H7 (cell line): ENCODE results near the gene FAM163B. TPM values are rescaled to one million over a fixed set of nuclear protein-coding genes. Genes with fewer than 3 reads are reported as not detected.
A peak's percentile ranks its signal among the peaks of the same experiment; 100 is the strongest.

Source experiments
- DNase-seq: peaks from one replicate; pipeline ENCODE4 v3.0.0; 2012
- H3K27me3 ChIP-seq: 2 replicates; pipeline ENCODE4 v1.6.0; 2011; ENCODE audit warnings: mild to moderate bottlenecking, low read length; ENCODE audit not compliant: control insufficient read depth, insufficient read depth
- H3K36me3 ChIP-seq: replicated peaks from 2 replicates; pipeline ENCODE4 v1.5.1; 2011; ENCODE audit warnings: low read length; ENCODE audit not compliant: control insufficient read depth, insufficient read depth
- H3K4me3 ChIP-seq: 2 replicates; pipeline ENCODE4 v1.5.1; 2011; ENCODE audit warnings: low read depth, mild to moderate bottlenecking, control low read depth, low read length, moderate library complexity; ENCODE audit not compliant: insufficient read depth
- total RNA-seq: library from RNA; depleted of rRNA; stranded (reverse); fragments of >200 nt; shearing (Covaris generic); gene quantifications from 2 replicates; pipeline ENCODE4 v1.2.3, GENCODE V29; 2014

The FAM163B gene
- total RNA-seq, 1 experiment from 2014 or later: 1.2 TPM

DNA sequence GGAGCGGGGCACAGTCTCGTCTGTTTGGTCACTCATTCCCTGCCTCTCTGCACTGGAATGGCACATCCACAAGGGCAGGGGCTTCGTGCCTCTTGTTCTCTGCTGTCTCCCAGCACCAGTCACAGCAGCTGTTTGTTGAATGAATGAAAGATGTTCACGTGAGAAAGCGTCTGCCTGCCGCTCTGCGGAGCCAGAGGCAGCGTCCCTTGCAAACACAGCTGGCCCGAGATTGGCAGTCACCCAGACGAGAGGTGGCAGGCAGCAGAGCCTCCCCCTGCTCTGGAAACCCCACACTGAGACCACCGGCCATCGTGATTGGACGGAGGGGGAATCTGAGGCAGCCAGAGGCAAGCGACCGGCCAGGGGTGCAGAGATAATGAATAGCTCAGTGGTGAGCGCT, 6.0 kb upstream of the FAM163B start:
- Histone ChIP-seq H3K4me3 (no peak overlapping the region), H3K27me3 (no peaks in the 10 kb centered on the region)
- DNase-seq: no peak

DNA sequence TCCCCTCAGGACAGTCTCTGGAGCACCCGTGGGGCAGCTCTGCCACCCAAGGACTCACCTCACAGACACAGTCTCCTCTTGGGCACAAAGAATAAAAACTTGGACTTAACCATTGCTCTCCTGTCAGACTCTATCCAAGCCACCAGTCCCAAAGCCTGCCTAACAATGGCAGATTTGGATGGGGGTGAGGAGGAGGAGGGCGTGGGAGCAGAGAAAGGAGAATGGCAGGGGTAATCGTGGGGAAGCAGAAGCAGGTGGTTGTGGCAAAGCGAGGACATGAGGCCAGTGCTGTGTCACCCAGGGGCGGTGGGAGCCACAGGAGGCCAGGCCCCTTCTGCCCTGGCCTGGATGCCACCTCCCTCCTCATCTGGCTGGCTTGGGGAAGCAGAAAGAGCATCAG, 5.5 kb upstream of the FAM163B start:
- no peak for DNase-seq
- Histone ChIP-seq H3K36me3 (no peaks in the 10 kb centered on the region), H3K4me3 (no peak overlapping the region), H3K27me3 (no peaks in the 10 kb centered on the region)

More for the DNA sequence above, 6.0 kb upstream of the FAM163B start:
- no peaks in the 10 kb centered on the region for H3K36me3 ChIP-seq

DNA sequence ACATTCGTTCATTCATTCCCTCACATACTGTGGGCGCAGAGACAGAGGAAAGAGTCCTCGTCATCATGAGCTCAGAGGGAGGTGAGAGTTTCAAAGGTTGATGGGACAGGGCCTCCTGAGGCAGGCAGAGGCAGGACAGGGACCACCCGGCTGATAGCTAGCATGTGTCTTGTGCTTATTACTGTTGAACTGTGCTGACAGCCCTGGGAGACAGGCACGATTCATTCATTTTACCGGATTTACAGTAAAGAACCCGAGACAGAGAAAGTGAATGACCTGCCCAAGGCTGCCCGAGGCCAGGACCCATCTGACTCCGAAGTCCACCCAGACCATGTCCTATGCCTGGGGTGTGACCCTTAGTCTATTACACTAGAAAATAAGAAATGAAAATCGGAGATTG, 4.9 kb upstream of the FAM163B start:
- Histone ChIP-seq H3K4me3 (no peak overlapping the region), H3K36me3 (no peaks in the 10 kb centered on the region), H3K27me3 (peaks cover 3% of the 10 kb centered on the region; the same call in 1 of the 2 replicates)
- DNase-seq: no peak

DNA sequence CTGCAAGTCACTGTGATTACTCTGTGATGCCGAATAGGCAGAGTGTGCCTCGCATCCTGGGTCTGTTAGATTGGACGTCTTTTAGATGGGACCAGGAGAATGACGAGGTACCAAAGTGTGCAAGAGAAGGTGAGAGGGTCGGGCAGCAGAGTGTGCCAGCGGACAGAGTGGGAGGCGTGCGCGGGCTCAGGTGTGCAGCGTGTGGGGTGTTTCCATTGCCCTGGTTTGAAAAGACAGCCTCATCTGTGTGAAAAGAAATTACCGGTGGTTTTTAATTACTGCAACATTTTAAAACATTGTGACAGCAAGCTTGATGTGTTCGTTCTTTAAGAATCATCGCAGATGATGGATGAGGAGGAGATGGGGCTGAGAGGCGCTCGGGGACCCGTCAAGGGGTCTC, 4.2 kb upstream of the FAM163B start:
- Histone ChIP-seq H3K27me3 (peaks cover 7% of the 10 kb centered on the region), H3K4me3 (no peak overlapping the region), H3K36me3 (no peaks in the 10 kb centered on the region)
- DNase-seq: no peak

DNA sequence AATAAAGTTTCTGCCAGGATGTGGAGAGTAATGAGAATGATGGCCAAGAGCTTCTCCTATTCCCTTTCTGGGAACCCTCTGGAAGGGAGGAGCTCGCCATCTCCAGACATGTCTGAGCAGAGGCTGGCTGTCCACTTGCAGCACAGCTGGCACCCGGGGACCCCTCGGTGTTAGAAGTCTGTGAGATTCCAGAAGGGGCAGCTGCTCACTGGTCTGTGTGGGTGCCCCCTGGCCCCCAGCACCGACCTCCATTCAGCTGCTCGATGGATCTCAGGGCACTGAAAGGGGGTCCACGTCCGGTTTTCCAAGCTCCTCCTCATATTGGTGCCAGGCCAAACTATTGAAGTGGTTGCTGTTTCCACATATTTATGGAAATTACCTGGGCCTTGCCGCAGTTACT, 3.6 kb upstream of the FAM163B start:
- no peak overlapping the region for H3K4me3 ChIP-seq
- peaks cover 9% of the 10 kb centered on the region for H3K27me3 ChIP-seq
- H3K36me3 ChIP-seq: no peaks in the 10 kb centered on the region
- DNase-seq: no peak

DNA sequence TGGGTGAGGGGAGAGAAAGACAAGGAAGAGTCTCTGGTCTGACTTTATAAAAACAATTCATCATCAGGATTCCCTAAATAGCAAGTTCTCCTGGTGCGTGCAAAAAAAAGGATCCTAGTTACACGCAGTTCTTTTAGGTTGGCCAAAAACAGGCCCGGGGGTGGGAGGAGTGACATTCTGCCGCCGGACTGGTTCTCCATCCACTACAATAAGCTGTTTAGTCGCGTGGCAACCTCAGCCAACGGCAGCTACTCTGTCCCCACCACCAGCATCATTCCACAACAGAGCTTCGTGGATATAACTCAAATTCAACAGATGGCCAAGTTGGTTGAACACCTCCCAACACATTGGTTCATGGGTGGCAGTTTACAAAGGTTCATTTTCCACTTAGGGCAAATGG, 2.9 kb upstream of the FAM163B start:
- Histone ChIP-seq H3K4me3 (no peak overlapping the region), H3K36me3 (no peaks in the 10 kb centered on the region), H3K27me3 (peaks cover 9% of the 10 kb centered on the region)
- no peak for DNase-seq

DNA sequence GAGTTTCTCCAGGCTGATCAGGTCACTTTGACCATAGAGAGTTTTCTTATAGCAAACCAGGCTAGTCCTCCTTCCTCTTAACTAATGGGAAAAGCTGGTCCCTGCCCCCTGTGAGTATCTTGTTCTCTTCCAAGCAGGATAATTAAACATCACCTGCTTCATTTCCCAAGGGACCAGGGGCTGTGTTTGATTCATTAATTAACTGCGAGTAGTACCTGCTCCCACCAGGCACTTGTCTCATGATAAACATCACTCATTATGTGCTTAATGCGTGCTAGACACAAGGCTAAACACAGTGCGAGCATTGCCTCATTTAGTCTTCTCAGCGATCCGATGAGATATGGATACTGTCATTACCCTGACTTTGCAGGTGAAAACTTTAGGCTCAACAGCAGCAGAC, 1.7 kb upstream of the FAM163B start:
- DNase-seq: no peak
- H3K27me3 ChIP-seq: peaks cover 9% of the 10 kb centered on the region

DNA sequence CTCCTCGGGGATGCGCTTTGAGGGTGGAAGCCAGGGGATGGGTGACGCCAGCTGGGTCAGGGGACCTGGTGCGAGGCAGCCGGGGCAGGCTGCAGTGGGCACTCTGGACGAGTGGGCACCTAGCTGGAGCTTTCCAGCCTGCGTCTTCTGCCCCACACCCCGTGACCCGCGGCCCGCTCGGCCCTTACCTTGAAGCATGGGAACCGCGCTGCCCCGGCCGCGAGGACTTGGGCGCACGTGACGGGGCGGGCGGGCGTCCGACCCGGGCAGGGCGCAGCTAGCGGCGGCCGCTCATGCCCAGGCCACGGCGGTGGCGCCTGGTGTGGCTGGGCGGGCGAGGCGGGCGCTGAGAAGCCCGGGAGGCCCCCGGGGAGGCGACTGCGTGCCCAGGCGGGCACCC, 300 bp downstream of the FAM163B start:
- Histone ChIP-seq H3K36me3 (no peaks in the 10 kb centered on the region), H3K27me3 (peaks cover 9% of the 10 kb centered on the region), H3K4me3 (peak overlapping the region; percentile 29)
- DNase-seq: no peak

More for the DNA sequence above, 1.7 kb upstream of the FAM163B start:
- Histone ChIP-seq H3K4me3 (no peak overlapping the region), H3K36me3 (no peaks in the 10 kb centered on the region)

DNA sequence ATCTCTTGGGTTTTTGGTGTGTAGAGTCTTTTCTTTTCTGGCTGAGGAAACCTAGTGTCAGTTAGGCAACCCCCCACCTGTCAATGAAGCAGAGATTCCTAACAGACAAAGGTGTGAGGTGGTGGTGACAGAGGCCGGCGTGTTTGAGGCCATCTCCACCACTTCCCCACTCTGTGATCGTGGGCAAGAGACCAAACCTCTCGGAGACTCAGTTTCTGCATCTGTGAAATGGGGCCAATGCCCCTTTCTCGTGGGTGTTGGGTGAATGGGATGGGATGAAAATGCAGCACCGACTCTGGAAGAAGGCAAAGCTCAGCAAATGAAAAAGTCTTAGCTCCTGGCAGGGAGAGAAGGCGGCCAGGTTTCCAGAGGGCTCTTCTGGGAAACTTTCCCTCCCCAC, 807 bp downstream of the FAM163B start:
- H3K27me3 ChIP-seq: peaks cover 9% of the 10 kb centered on the region
- no peaks in the 10 kb centered on the region for H3K36me3 ChIP-seq
- no peak for DNase-seq
- no peak overlapping the region for H3K4me3 ChIP-seq

DNA sequence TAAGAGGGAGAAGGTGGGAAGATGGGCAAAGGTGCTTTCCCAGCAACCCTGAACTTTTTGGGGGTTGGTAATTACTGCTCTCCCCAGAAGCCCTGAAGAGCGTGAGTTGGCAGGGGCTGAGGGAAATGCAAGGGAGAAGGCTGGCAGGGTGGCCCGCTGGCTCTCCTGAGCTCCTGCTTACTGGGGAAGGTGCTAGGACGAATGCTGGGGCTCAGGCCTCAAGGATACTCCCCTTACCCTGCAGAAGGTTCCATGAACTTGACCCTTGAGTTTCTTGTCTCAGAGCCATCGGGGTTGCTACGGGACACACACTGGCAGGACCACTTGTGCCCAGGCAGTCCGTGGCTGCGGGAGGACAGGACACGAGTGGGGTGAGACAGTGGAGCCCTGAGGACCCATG, 1.2 kb downstream of the FAM163B start:
- Histone ChIP-seq H3K27me3 (peaks cover 9% of the 10 kb centered on the region), H3K4me3 (no peak overlapping the region), H3K36me3 (no peaks in the 10 kb centered on the region)
- no peak for DNase-seq

DNA sequence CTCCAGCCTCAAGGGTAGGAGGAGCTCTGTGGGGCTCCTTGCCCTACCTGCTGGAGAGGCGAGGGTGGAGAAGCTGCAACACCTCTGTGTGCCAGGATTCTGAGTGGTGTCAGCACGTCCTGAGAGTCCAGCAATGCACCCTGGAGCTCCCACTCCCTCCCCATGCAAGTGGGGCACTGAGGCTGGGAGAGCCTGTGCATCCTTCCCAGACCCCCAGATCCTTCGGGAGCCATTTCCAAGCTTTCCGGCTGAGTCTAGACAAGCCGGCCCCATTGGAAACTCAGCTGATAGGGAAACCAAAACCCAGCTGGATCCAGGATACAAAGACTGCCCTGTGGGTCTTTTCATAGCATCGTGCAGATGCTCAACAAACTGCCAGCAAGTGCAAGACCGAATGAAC, 1.8 kb downstream of the FAM163B start:
- H3K4me3 ChIP-seq: no peak overlapping the region
- H3K27me3 ChIP-seq: peaks cover 9% of the 10 kb centered on the region
- no peaks in the 10 kb centered on the region for H3K36me3 ChIP-seq
- no peak for DNase-seq

DNA sequence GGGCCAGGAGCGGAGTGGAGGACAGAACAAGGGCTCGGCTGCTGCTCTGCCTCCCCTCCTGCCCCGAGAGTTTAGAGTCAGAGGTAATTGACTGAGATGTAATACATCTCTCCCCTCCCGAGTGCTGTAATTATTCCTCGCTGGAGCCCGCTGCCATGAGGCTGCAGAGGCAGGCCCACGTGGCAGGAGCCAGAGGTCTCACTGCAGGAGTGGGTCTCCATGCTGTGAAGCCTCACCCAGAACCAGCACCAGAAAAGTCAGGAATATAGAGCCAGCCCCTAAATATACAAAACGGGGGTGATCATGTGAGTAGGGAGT, 2.5 kb downstream of the FAM163B start:
- no peak for DNase-seq
- no peak overlapping the region for H3K4me3 ChIP-seq
- no peaks in the 10 kb centered on the region for H3K36me3 ChIP-seq
- H3K27me3 ChIP-seq: peaks cover 9% of the 10 kb centered on the region

DNA sequence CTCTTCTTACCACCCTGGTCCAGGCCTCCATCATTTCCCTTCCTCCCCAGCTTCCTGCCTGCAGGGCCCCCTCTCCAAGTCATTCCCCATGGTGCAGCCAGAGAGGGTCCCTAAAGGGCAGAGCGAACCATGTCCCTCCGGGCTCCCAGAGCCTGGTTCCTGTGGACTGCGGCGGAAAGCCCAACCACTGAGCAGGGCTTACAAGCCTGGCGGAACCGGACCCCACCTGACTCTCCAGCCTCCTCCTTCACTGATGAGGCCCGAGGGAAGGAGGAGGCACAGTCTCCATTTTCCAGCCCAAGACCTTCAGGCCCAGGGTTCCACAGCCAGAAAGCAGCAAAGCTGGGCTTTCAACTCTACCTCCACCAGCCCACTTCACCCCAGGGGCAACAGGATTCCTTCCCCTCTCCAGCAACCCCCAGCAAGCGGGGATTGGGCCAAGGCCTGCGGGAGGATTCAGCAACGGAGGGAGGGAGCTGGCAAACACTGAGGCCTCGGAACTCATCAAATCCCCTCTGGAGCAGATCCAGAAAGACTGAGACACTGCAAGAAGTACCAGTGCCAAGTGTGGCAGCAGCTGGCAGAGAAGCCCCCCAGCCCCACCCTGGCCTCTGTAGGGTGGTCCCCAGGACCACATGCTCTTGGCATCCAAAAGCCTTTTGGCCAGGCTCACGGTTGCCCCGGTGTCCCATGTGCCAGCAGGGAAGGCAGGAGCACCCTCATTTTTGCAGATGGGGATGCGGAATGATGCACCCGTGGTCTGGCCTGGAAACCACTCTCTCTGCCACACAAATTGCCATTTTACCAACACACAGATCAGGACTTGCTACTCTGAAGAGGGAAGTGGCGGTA, 3.1 kb downstream of the FAM163B start:
- Histone ChIP-seq H3K4me3 (no peak overlapping the region), H3K36me3 (no peaks in the 10 kb centered on the region), H3K27me3 (peaks cover 9% of the 10 kb centered on the region)
- no peak for DNase-seq

DNA sequence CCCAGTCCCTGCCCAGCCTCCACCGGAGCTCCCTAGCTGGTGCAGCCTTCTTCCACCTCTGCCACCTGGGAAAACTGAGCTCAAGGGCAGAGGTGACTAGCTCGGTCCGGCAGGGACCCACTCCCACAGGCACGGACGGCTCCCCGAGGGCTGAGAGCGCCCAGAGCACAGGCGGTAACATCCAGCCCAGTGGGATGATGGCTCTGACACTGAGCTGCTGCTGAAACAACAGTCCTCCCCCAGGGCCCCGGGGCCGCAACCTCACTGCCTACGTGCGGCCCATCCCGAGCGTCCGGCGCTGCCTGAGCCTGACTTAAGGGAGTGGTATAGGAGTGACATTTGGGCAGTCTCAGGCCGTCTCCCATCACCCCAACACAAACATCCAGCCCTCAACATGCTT, 3.7 kb downstream of the FAM163B start:
- Histone ChIP-seq H3K4me3 (no peak overlapping the region), H3K27me3 (peaks cover 9% of the 10 kb centered on the region), H3K36me3 (no peaks in the 10 kb centered on the region)
- no peak for DNase-seq

DNA sequence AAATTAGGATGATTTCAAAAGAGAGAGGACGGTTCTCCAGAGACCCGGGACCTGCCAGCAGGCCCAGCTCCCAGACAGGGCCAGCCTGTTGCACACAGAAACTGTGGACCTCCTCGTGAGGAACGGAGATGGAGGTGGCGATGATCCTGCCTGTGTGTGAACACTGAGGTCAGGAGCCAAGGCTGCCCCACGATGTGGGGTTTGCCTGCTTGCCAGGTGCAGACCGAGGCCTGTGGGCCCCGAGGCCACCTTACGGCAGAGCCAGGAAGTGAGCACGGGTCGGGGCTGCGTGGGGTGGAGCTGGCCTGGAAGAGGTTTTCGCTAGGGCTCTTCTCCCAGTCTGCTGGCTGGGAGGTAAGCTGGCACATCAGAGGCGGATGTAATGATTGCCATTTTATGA, 4.3 kb downstream of the FAM163B start:
- DNase-seq: no peak
- Histone ChIP-seq H3K4me3 (no peak overlapping the region), H3K27me3 (peaks cover 9% of the 10 kb centered on the region), H3K36me3 (no peaks in the 10 kb centered on the region)

DNA sequence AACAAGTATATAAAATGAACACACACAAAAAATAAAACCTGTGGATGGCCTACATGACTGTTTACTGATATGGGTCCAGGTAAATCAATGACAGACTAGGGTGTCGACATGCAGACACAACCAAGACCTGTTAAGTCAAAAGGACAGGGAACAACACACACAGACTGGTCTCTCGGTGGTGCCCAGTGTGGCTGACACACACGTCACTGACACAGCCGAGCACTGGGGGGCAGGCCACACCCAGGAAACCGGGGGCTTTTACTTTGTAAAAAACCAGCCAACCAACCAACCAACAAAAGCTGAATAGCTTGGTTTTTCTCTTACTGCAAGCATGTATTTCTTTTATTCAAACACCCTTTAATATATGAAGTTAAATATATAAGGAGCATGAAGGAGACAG, 5.0 kb downstream of the FAM163B start:
- Histone ChIP-seq H3K4me3 (no peak overlapping the region), H3K36me3 (no peaks in the 10 kb centered on the region), H3K27me3 (peaks cover 7% of the 10 kb centered on the region)
- no peak for DNase-seq
